Tibial nerve (tissue), 4 donors: ENCODE results near the gene SH3RF2.

Experiments
- EP300 ChIP-seq, 2 donors: sonication (generic); formaldehyde crosslinking; IDR thresholded peaks; one replicate each; pipeline ENCODE4 v1.6.1; 2017; ENCODE audit warnings: antibody characterized with exemption in 2 of 2, mild to moderate bottlenecking in 1 of 2
- POLR2A ChIP-seq, 2 donors: fragments of 450-650 bp; IDR thresholded peaks; one replicate each; pipeline ENCODE4 v1.6.1; 2017; ENCODE audit warnings: antibody characterized with exemption in 2 of 2, mild to moderate bottlenecking in 2 of 2, moderate library complexity in 2 of 2
- TF ChIP-seq, protein P1 (sequence below), 5 experiments: fragments of 200-600 bp in 3 of 5; fragments of 450-650 bp in 2 of 5; sonication (generic) in 3 of 5; IDR thresholded peaks; one replicate each; pipeline ENCODE4 v1.5.1; 2016 to 2019; ENCODE audit warnings: antibody characterized with exemption in 5 of 5, mild to moderate bottlenecking in 3 of 5, moderate library complexity in 2 of 5

DNA sequence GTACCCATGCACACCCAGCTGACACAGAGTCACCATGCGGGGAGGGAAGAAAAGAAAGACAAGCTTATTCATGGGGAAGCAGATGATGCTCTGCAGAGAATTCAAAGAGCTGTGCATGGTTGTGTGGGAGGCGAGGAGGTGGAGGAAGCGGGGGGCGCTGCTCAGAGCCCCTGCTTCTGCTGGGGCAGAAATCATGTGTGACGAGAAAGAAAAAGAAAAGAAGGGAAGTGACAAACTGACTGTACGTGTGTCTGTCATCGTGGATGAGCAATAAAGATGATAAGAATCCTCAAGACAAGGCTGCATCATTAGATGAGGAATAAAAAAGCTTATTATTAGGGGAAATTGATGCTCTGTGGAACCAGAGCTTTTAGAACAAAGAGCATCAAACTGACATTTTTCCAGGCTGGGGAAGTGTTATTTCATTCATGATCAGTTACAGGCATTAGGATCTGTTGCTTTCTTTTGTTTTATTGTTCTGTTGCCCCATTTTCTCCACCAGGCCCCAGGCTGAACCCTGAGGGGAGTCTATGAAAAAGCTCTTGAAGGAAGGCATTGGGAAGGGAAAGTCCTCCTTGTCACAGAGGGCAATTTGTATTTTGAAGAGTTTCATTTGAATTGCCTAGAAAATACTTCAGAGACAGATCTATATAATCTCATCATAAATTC is 20.3 kb upstream of the SH3RF2 start:
- TF ChIP-seq, protein P1, sequence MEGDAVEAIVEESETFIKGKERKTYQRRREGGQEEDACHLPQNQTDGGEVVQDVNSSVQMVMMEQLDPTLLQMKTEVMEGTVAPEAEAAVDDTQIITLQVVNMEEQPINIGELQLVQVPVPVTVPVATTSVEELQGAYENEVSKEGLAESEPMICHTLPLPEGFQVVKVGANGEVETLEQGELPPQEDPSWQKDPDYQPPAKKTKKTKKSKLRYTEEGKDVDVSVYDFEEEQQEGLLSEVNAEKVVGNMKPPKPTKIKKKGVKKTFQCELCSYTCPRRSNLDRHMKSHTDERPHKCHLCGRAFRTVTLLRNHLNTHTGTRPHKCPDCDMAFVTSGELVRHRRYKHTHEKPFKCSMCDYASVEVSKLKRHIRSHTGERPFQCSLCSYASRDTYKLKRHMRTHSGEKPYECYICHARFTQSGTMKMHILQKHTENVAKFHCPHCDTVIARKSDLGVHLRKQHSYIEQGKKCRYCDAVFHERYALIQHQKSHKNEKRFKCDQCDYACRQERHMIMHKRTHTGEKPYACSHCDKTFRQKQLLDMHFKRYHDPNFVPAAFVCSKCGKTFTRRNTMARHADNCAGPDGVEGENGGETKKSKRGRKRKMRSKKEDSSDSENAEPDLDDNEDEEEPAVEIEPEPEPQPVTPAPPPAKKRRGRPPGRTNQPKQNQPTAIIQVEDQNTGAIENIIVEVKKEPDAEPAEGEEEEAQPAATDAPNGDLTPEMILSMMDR (IDR thresholded peaks at IDR 0.05): no peak
- TF ChIP-seq POLR2A (IDR thresholded peaks at IDR 0.05) (no peak), EP300 (IDR thresholded peaks at IDR 0.05) (no peak)
